HG02840 (cell line): Measurements from ENCODE around the gene PRM3.
"Not testable (repeated sequence)": the region's sequence is repeated elsewhere in the genome, so short reads cannot be mapped to it uniquely, and the experiment has no call there.

ENCODE experiments used
- ATAC-seq: cut with Tn5 transposase; IDR thresholded peaks from one replicate; pipeline ENCODE4 v1.9.1; 2021; ENCODE audit warnings: mild to moderate bottlenecking, moderate library complexity, moderate number of reproducible peaks; ENCODE audit not compliant: unreplicated experiment, low FRiP score

PRM3 gene

DNA sequence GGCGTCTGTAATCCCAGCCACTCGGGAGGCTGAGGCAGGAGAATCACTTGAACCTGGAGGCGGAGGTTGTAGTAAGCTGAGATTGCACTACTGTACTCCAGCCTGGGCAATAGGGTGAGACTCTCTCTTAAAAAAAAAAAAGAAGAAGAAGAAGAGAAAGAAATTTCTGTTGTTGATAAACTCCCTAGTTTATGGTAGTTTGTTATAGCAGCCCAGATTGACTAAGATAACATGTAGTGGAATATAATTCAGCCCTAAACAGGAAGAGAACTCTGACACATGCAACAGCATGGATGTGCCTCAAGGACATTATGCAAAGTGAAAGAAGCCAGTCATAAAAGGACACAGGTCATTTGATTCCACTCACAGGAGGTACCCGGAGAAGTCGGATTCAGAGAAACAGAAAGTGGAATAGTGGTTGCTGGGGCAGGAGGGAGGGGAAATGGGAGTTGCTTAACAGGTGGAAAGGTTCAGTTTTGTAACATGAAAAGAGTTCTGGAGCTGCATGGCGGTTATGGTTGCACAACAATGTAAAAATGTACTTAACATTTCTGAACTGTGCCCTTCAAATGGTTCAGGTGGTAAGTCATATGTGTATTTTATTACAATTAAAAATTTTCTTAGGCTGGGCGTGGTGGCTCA, 33.7 kb upstream of the PRM3 start:
- no peak for ATAC-seq

DNA sequence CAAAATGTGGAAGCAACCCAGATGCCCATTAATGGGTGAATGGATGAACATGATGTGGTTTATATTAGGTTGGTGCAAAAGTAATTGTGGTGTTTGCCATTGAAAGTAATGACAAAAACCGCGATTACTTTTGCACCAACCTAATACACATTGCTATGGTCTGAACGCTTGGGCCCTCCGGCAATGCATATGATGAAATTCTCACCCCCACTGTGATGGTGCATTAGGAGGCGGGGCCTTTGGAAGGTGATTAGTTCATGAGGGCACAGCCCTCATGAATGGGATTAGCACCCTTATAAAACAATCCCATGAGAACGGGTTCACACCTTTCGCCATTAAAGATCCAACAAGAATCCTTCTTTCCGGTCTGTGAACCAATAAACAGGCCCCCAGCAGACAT, 33.0 kb upstream of the PRM3 start:
- no peak for ATAC-seq

DNA sequence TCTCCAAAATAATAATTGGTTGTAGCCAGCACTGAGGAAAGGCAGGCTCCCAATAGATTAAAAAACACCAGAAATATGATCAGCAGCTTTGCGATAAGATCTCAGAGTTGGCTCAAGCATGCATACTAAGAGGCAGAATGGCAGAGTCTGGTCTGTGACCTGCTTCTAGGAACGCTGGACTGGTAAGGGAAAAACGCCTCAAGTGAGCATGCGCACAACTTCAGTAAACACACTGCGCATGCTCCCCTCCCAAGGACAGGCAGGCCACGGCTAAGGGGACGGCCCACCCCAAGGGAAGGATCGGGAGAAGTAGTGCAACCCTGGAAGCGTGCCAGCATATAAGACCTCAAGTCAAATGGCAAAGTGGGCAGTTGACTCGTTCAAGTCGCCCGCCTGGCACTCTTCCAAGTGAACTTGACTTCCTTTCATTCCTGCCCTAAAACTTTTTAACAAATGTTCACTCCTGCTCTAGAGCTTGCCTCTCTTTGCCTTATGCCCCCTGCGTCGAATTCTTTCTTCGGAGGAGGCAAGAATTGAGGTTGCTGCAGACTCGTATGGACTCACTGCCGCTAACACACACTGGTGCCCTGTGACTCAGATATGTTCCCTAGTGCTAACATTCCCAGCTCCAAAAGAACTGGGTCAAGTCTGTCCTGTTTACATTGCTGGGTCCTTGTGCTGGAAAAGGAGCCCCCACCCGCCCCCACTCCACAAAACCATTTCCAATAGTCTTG, 30.1 kb upstream of the PRM3 start:
- ATAC-seq = no peak

DNA sequence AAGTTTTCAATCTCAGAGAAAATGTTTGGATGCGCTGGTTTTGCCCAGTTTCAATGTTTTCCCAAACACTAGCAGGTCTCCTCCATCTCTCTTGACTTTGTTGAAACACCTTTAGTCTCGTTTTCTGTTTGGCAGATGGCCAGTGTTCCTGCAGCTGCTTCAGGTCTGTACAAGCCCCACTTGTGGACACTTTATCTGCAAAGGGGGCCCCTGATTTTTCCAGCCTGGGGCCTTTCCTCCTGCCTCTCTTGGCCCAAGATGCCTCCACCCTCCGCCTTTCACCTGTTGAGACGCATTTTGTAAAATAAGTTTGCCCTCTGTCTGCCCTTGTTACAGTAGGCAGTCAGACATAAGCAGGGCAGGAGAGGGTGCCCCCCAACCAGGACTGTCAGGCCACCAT, 29.5 kb upstream of the PRM3 start:
- no peak for ATAC-seq

DNA sequence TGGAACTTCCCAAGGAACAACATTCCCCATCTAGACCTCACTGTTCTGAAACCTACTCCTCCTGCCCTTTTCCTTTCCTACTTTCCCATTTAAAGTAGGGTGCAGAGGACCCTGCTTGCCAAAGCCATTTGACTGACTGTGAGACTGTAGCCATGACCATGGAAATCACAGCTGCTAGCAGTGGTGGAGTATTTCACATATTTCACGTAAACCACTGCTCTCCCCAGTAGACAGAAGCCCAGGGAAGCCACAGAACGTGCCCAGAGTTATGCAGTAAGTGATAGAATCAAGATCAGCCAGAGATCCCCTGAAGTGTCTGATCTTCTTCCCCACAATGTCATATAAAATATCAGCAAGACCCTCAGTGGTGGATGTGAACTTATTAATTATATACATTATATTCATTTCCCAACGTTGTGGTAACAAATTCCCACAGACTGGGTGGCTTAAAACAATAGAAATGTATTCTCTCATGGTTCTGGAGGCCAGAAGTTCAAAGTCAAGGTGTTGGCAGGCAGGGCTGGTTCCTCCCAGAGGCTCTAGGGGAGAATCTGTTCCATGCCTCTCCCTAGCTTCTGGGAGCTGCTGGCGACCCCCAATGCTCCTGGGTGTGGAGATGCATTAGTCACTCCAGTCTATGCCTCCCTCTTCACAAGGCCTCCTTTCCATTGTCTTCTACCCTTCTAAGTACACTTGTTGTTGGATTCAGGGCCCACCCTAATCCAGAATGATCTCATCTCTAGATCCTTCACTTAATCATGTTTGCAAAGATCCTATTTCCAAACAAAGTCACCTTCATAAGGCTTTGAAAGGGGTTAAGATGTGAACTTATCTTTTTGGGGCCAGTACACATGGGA, 28.4 kb upstream of the PRM3 start:
- ATAC-seq = no peak

DNA sequence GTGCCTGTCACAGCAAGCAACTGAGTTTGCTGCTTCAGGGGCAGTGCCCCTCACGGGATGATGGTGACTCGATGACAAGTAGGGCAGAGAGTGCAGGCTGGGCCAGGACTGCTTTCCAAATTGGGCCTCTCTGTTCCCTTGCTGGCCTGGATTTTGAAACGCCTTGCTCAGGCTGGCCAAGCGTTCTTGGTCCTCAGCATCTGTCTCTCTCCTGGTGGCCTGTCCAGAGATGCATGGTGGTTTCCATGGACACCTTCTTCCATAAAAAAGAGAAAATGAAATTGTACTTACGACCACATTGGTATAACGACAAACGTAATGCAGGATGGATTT, 27.1 kb upstream of the PRM3 start:
- no peak for ATAC-seq

DNA sequence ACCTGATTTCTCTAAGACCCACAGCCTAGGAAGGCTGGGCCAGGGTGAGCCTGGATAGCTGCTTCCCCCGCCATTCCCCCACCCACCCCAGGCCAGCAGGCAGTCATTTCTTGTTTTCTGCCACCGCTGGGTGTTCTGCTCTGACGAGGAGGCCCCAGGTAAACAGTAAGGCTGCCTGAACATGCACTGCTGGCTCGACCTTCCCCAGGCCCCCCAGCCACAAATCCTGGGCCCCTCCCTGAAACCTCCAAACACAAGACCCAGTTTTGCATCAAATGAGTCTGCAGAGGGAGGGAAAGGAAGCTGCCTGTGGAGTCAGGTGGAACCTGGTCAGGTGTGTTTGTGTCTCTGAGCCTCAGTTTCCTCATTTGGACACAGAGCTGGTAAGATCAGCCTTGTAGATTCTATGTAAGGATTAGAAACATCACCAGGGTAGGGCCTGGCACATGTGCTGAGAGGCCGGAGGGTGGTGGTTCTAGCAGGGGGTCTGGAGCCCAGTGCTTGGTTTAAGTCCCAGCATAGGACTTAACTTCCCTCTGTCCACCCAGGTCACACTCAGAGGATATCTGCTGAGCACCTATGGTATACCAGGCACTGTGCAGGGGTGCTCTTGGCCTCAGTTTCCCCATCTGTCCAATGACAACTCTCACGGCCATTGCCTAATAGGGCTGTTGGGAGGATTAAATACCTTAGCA, 26.6 kb upstream of the PRM3 start:
- no peak for ATAC-seq

DNA sequence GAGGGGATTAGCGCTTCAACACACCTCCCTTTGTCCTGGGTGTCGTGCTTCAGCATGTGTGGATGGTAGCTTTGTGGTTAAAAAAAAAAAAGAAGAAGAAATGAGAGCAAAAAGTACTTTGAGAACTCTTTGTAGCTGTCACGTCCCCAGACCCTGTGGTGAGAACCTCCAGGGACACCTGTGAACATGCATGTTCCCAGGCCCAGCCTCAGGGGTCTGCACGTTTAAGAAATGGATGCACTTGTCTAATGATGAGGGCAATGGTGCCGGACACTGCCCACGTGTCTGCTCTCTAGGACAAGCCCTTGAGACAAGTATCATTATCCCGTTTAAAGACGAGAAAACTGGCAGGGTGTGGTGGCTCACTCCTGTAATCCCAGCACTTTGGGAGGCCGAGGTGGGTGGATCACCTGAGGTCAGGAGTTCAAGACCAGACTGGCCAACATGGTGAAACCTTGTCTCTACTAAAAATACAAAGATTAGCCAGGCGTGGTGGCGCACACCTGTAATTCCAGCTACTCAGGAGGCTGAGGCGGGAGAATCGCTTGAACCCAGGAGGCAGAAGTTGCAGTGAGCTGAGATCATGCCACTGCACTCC, 25.6 kb upstream of the PRM3 start:
- not testable (repeated sequence) for ATAC-seq

DNA sequence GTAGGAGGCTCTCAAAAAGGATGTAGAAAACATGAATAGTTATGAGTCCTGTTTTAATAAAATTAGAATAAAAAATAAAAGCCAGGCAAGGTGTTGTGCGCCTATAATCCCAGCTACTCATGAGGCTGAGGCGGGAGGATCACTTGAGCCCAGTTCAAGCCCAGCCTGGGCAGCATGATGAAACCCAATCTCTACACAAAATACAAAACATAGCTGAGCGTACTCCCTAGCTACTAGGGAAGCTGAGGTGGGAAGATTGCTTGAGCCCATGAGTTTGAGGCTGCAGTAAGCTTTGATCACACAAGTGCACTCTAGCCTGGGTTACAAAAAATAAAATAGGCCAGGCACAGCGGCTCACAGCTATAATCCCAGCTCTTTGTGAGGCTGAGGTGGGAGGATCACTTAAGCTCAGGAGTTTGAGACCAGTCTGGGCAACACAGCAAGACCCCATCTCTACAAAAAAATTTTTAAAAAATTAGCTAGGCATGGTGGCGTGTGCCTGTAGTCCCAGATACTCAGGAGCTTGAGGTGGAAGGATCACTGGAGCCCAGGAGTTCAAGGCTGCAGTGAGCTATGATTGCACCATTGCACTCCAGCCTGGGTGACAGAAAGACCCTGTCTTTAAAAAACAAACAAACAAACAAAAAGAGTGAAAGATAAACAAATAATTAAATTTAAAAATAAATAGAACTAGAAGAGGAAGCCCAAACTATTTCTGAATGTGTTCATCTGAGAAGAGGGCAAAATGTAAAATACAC, 24.9 kb upstream of the PRM3 start:
- ATAC-seq = no peak

DNA sequence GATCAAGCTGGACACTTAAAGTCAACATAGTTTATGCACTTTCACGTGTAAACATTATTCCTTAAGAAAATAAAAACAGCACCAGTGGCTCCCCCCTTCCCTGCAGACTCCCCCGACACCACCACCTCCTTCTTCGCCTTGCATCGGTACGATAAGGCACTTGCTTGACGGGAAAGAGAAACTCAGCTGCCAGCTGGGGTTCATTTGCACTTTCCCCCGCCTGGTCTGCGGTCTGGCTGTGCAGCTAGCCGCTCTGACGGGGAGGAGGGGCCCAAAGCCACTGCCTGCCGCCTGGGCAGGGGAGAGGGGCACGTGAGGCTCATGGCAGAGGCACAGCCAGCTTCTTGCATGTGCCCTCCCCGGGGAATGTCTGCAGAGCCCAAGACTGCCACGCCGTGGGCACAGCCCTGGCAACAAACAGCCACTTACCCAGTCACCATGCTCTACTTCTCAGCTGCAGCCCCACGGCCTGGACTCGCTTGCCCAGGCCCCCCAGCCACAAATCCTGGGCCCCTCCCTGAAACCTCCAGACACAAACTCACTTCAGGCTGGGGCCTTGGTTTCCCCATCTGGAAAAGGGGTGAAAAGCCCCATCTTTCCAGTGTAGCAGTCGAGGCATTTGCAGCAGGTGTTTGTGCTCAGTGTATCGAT, 24.2 kb upstream of the PRM3 start:
- peak; percentile 51 for ATAC-seq

DNA sequence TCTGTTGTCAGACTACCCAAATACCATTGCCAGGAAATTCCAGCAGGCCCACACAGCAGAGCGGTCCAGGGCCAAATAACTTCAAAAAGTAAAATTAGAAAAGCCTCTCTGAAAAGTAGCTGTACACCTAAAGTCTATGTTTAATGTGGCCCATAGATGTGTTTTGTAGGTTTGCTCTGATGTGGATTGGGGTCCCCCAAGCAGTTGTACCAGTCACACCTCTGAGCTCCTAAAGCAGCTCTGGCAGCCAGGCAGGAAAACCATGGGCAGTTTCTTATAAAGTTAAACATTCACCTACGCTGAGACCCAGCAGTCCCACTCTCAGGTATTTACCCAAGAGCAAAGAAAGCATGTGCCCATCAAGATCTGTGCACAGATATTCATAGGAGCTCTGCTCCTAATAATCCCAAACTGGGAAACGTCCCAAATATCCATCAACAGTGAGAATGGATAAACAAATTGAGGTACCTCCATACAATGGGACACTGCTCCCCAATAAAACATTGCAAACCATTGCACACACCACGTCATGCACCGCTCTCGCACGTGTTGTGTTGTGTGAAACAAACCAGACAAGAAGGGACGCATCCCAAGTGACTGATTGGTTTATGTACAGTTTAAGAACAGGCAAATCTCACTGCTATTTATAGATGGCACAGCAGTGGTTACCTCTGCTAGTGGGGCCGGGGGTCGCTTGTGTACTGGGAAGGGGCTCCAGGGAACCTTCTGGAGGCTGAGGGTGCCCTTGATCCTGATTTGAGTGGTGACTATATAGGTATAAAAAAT, 23.5 kb upstream of the PRM3 start:
- no peak for ATAC-seq

DNA sequence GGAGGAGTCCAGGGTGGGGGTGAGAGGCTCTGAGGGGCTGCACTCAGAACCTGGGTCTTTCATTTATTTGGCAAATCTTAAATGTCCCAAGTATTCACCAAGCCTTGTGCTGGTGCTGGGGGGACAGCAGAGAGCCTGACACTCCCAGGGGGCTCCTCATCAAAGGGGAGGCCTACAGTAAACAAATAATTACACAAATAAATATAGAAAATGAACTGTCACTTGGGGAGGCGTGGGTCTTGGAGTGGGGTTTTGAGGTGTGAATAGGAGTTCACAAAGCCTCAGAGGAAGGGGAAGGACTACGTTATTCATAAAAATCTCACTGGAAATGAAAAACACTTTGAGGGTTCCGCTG, 22.9 kb upstream of the PRM3 start:
- no peak for ATAC-seq

DNA sequence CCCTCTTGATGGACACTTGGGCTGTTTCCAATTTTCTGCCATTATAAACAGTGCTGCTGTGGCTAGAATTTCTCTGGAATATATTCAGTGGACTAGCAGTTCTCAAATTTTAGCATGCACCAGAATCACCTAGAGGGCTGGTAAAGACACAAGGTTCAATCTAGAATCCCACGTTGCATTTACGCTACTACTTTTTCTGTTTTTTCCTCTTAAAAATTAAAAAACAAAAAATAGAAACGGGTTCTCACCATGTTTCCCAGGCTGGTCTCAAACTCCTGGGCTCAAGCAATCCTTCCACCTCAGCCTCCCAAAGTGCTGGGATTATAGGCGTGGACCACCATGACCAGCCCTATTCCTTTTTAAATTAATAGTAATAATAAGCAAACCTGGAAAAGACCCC, 22.2 kb upstream of the PRM3 start:
- ATAC-seq = no peak

DNA sequence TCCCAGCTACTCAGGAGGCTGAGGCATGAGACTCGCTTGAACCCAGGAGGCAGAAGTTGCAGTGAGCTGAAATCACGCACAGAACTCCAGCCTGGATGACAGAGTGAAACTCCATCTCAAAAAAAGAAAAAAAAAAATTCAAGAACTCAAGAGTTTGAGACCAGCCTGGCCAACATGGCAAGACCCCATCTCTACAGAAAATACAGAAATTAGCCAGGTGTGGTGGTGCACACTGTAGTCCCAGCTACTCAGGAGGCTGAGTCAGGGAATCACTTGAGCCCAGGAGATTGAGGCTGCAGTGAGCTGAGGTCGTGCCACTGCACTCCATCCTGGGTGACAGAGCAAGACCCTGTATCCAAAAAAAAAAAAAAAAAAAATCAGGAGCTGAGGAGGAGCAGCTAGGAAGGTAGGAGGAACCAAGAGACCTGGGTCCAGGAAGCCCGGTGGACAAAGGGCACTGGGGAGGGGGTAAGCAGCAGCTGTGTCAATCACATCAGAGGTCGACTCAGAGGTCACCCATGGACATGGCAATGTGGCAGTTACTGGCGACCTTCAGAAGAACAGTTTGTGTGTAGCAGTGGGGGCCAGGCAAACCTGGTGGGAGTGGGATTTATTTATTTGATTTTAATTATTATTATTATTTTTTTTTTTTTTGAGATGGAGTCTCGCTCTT, 18.8 kb upstream of the PRM3 start:
- no peak for ATAC-seq

DNA sequence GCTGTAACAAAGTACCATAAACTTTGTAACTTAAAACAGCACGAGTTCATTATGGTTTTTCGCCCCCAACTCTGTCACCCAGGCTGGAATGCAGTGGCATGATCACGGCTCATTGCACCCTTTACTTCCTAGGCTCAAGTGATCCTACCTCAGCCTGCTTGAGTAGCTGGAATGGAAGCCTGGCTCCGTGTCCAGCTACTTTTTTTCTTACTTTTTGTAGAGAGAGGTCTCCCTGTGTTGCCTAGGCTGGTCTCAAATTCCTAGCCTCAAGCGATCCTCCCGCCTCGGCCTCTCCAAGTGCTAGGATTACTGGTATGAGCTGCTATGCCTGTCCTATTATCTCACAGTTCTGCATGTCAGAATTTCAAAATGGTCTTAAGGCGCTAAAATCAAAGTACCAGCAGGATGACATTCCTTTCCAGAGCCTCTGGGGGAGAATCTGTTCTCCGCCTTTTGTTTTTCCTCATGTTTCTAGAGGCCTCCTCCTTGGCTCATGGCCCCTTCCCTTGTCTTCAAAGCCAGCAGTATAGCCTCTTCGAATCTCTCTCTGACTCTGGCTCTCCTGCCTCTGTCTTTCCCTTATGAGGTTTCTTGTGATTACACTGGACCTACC, 17.8 kb upstream of the PRM3 start:
- ATAC-seq = no peak

DNA sequence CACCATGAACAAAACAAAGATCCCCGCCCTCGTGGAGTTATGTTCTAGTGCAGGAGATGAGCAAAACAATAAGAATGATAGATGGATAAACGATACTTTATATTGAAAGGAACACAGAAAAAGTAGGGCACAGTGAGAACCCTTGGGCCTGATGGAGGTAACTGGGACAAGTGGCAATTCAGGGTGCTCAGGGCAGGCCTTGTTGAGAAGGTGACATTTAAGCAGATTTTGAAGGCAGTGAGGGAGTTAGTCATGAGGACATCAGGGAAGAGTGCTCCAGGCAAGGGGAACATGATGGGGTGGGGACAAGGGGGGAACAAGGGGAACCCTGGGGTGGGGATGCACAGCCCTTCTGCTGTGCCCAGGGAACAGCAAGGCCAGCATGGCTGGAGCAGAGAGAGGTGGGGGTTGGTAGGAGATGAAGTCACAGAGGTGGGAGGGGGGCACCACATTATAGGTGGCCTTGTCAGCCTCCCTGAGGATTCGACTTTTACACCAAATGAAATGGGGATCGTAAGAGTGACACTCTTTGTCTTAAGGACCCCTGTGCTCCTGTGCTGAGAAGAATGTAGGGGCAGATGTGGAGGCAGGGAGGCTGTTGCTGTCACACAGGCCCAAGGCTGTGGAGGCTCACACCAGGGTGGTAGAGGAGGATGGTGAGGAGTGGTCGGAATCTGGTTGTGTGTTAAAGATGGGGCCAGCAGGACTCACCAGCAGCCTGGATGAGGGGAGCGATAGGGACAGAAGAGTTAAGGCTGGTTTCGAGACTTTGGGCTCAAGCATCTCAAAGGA, 16.9 kb upstream of the PRM3 start:
- no peak for ATAC-seq

DNA sequence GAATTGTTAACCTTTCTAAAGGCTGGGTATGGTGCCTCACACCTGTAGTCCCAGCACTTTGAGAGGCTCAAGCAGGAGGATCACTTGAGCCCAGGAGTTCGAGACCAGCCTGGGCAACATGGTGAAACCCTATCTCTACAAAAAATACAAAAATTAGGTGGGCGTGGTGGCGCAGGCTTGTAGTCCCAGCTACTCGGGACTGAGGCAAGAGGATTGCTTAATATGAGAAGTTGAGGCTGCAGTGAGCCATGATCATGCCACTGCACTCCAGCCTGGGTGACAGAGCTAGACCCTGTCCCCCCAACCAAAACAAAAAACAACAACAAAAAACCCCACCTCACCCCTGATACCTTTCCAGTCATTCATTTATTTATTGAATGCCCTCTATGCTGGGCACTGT, 16.3 kb upstream of the PRM3 start:
- not testable (repeated sequence) for ATAC-seq
